HepG2 (cell line): ENCODE results near the gene WDR43. TPM values are rescaled to one million over a fixed set of nuclear protein-coding genes. Genes with fewer than 3 reads are reported as not detected.

ENCODE experiments used
- FOXP1 ChIP-seq, 2 experiments: fragments of 450-650 bp in 1 of 2; IDR thresholded peaks; 2 replicates each; pipeline ENCODE4 v1.6.1; 2017 to 2018; ENCODE audit warnings: antibody characterized with exemption in 1 of 2
- GATAD2A ChIP-seq: IDR thresholded peaks from 2 replicates; pipeline ENCODE4 v1.6.1; 2016
- HNRNPLL ChIP-seq: fragments of 200-400 bp; formaldehyde crosslinking; IDR thresholded peaks from 2 replicates; pipeline ENCODE4 v1.6.1; 2017; ENCODE audit warnings: mild to moderate bottlenecking, low read depth, low read length; ENCODE audit not compliant: poor library complexity, severe bottlenecking
- ISL2 ChIP-seq: sonication (generic); formaldehyde crosslinking; IDR thresholded peaks from 2 replicates; pipeline ENCODE4 v1.5.0; 2020; ENCODE audit warnings: missing genetic modification reagents
- KDM2A ChIP-seq: sonication (generic); formaldehyde crosslinking; IDR thresholded peaks from 2 replicates; pipeline ENCODE4 v1.4.0; 2020; ENCODE audit warnings: low read depth, missing genetic modification reagents, borderline replicate concordance
- RXRA ChIP-seq: sonication (generic); formaldehyde crosslinking; IDR thresholded peaks from 2 replicates; pipeline ENCODE4 v1.5.1; 2020; ENCODE audit warnings: missing genetic modification reagents
- SP1 ChIP-seq, 2 experiments: fragments of 450-650 bp in 1 of 2; sonication (generic) in 1 of 2; formaldehyde crosslinking in 1 of 2; IDR thresholded peaks; 2 replicates each; pipeline versions ENCODE4 v1.4.0 to v1.6.1; 2016 to 2020; ENCODE audit warnings: missing genetic modification reagents in 1 of 2
- UBTF ChIP-seq: sonication (generic); formaldehyde crosslinking; IDR thresholded peaks from 2 replicates; pipeline ENCODE4 v1.4.0; 2020; ENCODE audit warnings: mild to moderate bottlenecking, missing genetic modification reagents
- ZBTB20 ChIP-seq: sonication (generic); formaldehyde crosslinking; IDR thresholded peaks from 2 replicates; pipeline ENCODE4 v1.8.1; 2023; ENCODE audit warnings: missing genetic modification reagents, low read depth, mild to moderate bottlenecking, borderline replicate concordance
- ZFP62 ChIP-seq: sonication (generic); formaldehyde crosslinking; IDR thresholded peaks from 2 replicates; pipeline ENCODE4 v1.4.0; 2020; ENCODE audit warnings: missing genetic modification reagents
- ZKSCAN8 ChIP-seq: IDR thresholded peaks from 2 replicates; pipeline ENCODE4 v1.6.1; 2016; ENCODE audit warnings: borderline replicate concordance, missing genetic modification reagents, missing compliant biosample characterization
- ZMYM3 ChIP-seq: sonication (generic); formaldehyde crosslinking; IDR thresholded peaks from 2 replicates; pipeline ENCODE4 v1.5.1; 2020; ENCODE audit warnings: mild to moderate bottlenecking, missing genetic modification reagents
- ZNF281 ChIP-seq: sonication (generic); formaldehyde crosslinking; IDR thresholded peaks from 2 replicates; pipeline ENCODE4 v1.4.0; 2020; ENCODE audit warnings: missing genetic modification reagents, borderline replicate concordance
- ZNF337 ChIP-seq: sonication (generic); formaldehyde crosslinking; IDR thresholded peaks from 2 replicates; pipeline ENCODE4 v1.5.1; 2020; ENCODE audit warnings: missing genetic modification reagents, low read depth, mild to moderate bottlenecking, borderline replicate concordance
- ZNF556 ChIP-seq: sonication (generic); formaldehyde crosslinking; IDR thresholded peaks from 2 replicates; pipeline ENCODE4 v1.4.0; 2020; ENCODE audit warnings: mild to moderate bottlenecking, missing genetic modification reagents, borderline replicate concordance
- ZNF614 ChIP-seq: IDR thresholded peaks from 2 replicates; pipeline ENCODE4 v1.6.1; 2018; ENCODE audit warnings: missing biosample characterization, missing genetic modification reagents, inconsistent platforms, borderline replicate concordance
- ZNF747 ChIP-seq: sonication (generic); formaldehyde crosslinking; IDR thresholded peaks from 2 replicates; pipeline ENCODE4 v1.8.1; 2023; ENCODE audit warnings: missing genetic modification reagents, mild to moderate bottlenecking, borderline replicate concordance
- ZSCAN29 ChIP-seq: sonication (generic); formaldehyde crosslinking; conservative IDR thresholded peaks from 2 replicates; pipeline ENCODE4 v1.4.0; 2020; ENCODE audit warnings: mild to moderate bottlenecking, missing genetic modification reagents
- polyA plus RNA-seq, 8 experiments: library from polyadenylated mRNA; depleted of rRNA in 3 of 8; stranded (reverse) in 7 of 8; unstranded in 1 of 8; fragments of >200 nt; fragmentation: Illumina TruSeq in 4 of 8; extraction: Trizol in 4 of 8; gene quantifications; 2 replicates each; pipeline versions ENCODE4 v1.2.1 to v1.2.3, GENCODE V29; 2011 to 2016; ENCODE audit warnings: low read depth in 4 of 8, missing spikeins in 1 of 8, mixed read lengths in 1 of 8; ENCODE audit not compliant: insufficient read depth in 1 of 8
- total RNA-seq, 5 experiments: library from RNA; depleted of rRNA; stranded (reverse); fragments of >200 nt; fragmentation: Illumina TruSeq; extraction: Trizol; gene quantifications; 2 replicates each; pipeline ENCODE4 v1.2.3, GENCODE V29; 2016; ENCODE audit warnings: low read depth in 1 of 5

Gene WDR43
- total and polyA plus RNA-seq, 2 of the 13 experiments (the other 11 are each of a cell fraction or from before 2014, with no cell fraction given), result 121 to 167 TPM

GRCh38 chr2:28951910-28952835, 57.7 kb downstream of the WDR43 start (continued):
- no peak for TF ChIP-seq ZNF337 (CRISPR knock-in tag)
- TF ChIP-seq ZKSCAN8 (CRISPR knock-in tag), result peak; percentile 70; the same call in 1 of the 2 replicates
- TF ChIP-seq RXRA (CRISPR knock-in tag), result peak; percentile 58; the same call in 1 of the 2 replicates
- peak; percentile 92 for TF ChIP-seq GATAD2A (CRISPR knock-in tag)
- TF ChIP-seq ZNF614, result peak; percentile 85; the same call in 1 of the 2 replicates
- no peak for TF ChIP-seq HNRNPLL
- no peak for TF ChIP-seq ZFP62 (CRISPR knock-in tag)
- 0 out of 2 replicates have a peak, but pooled peaks have one; percentile 15 for TF ChIP-seq ISL2
- TF ChIP-seq ZMYM3, result peak; percentile 55; the same call in 1 of the 2 replicates
- TF ChIP-seq ZSCAN29 (CRISPR knock-in tag), result peak; percentile 62; the same call in 1 of the 2 replicates
- no peak for TF ChIP-seq FOXP1 (IDR thresholded peaks at IDR 0.05)
- peak; percentile 23; the same call in 1 of the 2 replicates for TF ChIP-seq FOXP1 (CRISPR knock-in tag; IDR thresholded peaks at IDR 0.05)
- TF ChIP-seq SP1 (IDR thresholded peaks at IDR 0.05), result no peak
- TF ChIP-seq SP1 (CRISPR knock-in tag; IDR thresholded peaks at IDR 0.05), result peak; percentile 30; the same call in 1 of the 2 replicates
- peak; percentile 58; the same call in 1 of the 2 replicates for TF ChIP-seq KDM2A (CRISPR knock-in tag)
- 0 out of 2 replicates have a peak, but pooled peaks have one; percentile 32 for TF ChIP-seq ZNF281 (CRISPR knock-in tag)
- peak; percentile 15; the same call in 1 of the 2 replicates for TF ChIP-seq ZNF556 (CRISPR knock-in tag)
- peak; percentile 68; the same call in 1 of the 2 replicates for TF ChIP-seq ZNF747 (CRISPR knock-in tag)
- TF ChIP-seq ZBTB20 (CRISPR knock-in tag), result 0 out of 2 replicates have a peak, but pooled peaks have one; percentile 36
- 0 out of 2 replicates have a peak, but pooled peaks have one; percentile 25 for TF ChIP-seq UBTF
